ENCODE results near the gene PHACTR4.

- peak in 3 of 6 experiments; percentile 13 to 32 (median 15) for TF ChIP-seq CTCF (IDR thresholded peaks at IDR 0.05)
- no peak for TF ChIP-seq POLR2AphosphoS5 (IDR thresholded peaks at IDR 0.05)
- TF ChIP-seq POLR2A (IDR thresholded peaks at IDR 0.05): no peak
These were observed 40.0 kb upstream of the PHACTR4 start for GRCh38 chr1:28329395-28330153.
